WTC11 (cell line): ENCODE data around the gene FOXJ3. TPM values are rescaled to one million over a fixed set of nuclear protein-coding genes. Genes with fewer than 3 reads are reported as not detected.

Source experiments
- ATAC-seq: fragments of 200-7000 bp; cut with Tn5 transposase; 2 replicates; pipeline ENCODE4 v1.10.0; 2021; ENCODE audit warnings: mild to moderate bottlenecking, moderate library complexity
- CTCF ChIA-PET: fragments of 300-600 bp; sonication (Branson Sonifier 250); formaldehyde crosslinking; loops from one replicate; lab custom pipeline; 2021; ENCODE audit warnings: antibody characterized with exemption; lab: Charles Lee
- POLR2A ChIA-PET: fragments of 350-600 bp; sonication (Branson Sonifier 250); formaldehyde crosslinking; loops from one replicate; lab custom pipeline; 2021; ENCODE audit warnings: antibody characterized with exemption; lab: Charles Lee
- DNase-seq: peaks from one replicate; pipeline ENCODE4 v3.0.0; 2021; ENCODE audit warnings: low spot score
- H3K27ac Mint-ChIP-seq: 2 replicates; pipeline ENCODE4 v1.8.0; 2021; ENCODE audit warnings: mixed read lengths
- H3K27me3 Mint-ChIP-seq: 2 replicates; pipeline ENCODE4 v1.8.0; 2021; ENCODE audit warnings: low read depth, mild to moderate bottlenecking, moderate library complexity, mixed read lengths
- H3K36me3 Mint-ChIP-seq: 2 replicates; pipeline ENCODE4 v1.8.0; 2021; ENCODE audit warnings: mixed read lengths
- H3K4me1 Mint-ChIP-seq: 2 replicates; pipeline ENCODE4 v1.8.0; 2022; ENCODE audit warnings: mixed read lengths
- H3K4me3 Mint-ChIP-seq: 2 replicates; pipeline ENCODE4 v1.8.0; 2021; ENCODE audit warnings: mild to moderate bottlenecking, moderate library complexity, mixed read lengths
- H3K9me3 Mint-ChIP-seq: 2 replicates; pipeline ENCODE4 v1.8.0; 2021; ENCODE audit warnings: mixed read lengths
- ATF2 ChIP-seq: sonication (generic); formaldehyde crosslinking; IDR thresholded peaks from 2 replicates; pipeline ENCODE4 v1.8.1; 2022; ENCODE audit warnings: low read depth, missing genetic modification reagents, borderline replicate concordance
- ATF3 ChIP-seq: sonication (generic); formaldehyde crosslinking; conservative IDR thresholded peaks from 2 replicates; pipeline ENCODE4 v1.8.1; 2022; ENCODE audit warnings: mild to moderate bottlenecking, missing genetic modification reagents
- ELF4 ChIP-seq: sonication (generic); formaldehyde crosslinking; IDR thresholded peaks from 2 replicates; pipeline ENCODE4 v1.8.1; 2022; ENCODE audit warnings: low read depth, mild to moderate bottlenecking, moderate library complexity, missing genetic modification reagents
- FOXK1 ChIP-seq: sonication (generic); formaldehyde crosslinking; IDR thresholded peaks from 2 replicates; pipeline ENCODE4 v1.8.0; 2022; ENCODE audit warnings: mild to moderate bottlenecking, moderate library complexity, missing genetic modification reagents
- GABPB1 ChIP-seq: sonication (generic); formaldehyde crosslinking; IDR thresholded peaks from 2 replicates; pipeline ENCODE4 v1.8.1; 2023; ENCODE audit warnings: mild to moderate bottlenecking, missing genetic modification reagents
- JUN ChIP-seq: sonication (generic); formaldehyde crosslinking; IDR thresholded peaks from 2 replicates; pipeline ENCODE4 v1.8.0; 2023; ENCODE audit warnings: mild to moderate bottlenecking, missing genetic modification reagents
- MAX ChIP-seq: sonication (generic); formaldehyde crosslinking; IDR thresholded peaks from 2 replicates; pipeline ENCODE4 v1.8.0; 2022; ENCODE audit warnings: mild to moderate bottlenecking, missing genetic modification reagents
- NR2C2 ChIP-seq: sonication (generic); formaldehyde crosslinking; IDR thresholded peaks from 2 replicates; pipeline ENCODE4 v1.8.0; 2022; ENCODE audit warnings: mild to moderate bottlenecking, missing genetic modification reagents
- PRRX2 ChIP-seq: fragments of 250-450 bp; sonication (Bioruptor Pico); IDR thresholded peaks from 2 replicates; pipeline ENCODE4 v1.8.0; 2021; ENCODE audit warnings: mild to moderate bottlenecking
- TCF7 ChIP-seq: sonication (generic); formaldehyde crosslinking; IDR thresholded peaks from 2 replicates; pipeline ENCODE4 v1.8.0; 2022; ENCODE audit warnings: mild to moderate bottlenecking, low read depth, missing genetic modification reagents, moderate library complexity
- TEAD4 ChIP-seq: sonication (generic); formaldehyde crosslinking; IDR thresholded peaks from 2 replicates; pipeline ENCODE4 v1.8.0; 2022; ENCODE audit warnings: mild to moderate bottlenecking, missing genetic modification reagents
- TP53 ChIP-seq: sonication (generic); formaldehyde crosslinking; IDR thresholded peaks from 2 replicates; pipeline ENCODE4 v1.8.1; 2023; ENCODE audit warnings: mild to moderate bottlenecking, missing genetic modification reagents
- USF1 ChIP-seq: sonication (generic); formaldehyde crosslinking; IDR thresholded peaks from 2 replicates; pipeline ENCODE4 v1.8.0; 2022; ENCODE audit warnings: mild to moderate bottlenecking, missing genetic modification reagents
- ZBTB21 ChIP-seq: sonication (generic); formaldehyde crosslinking; IDR thresholded peaks from 2 replicates; pipeline ENCODE4 v1.8.1; 2023; ENCODE audit warnings: mild to moderate bottlenecking, missing genetic modification reagents, borderline replicate concordance
- ZNF121 ChIP-seq: sonication (generic); formaldehyde crosslinking; IDR thresholded peaks from 2 replicates; pipeline ENCODE4 v1.8.0; 2023; ENCODE audit warnings: missing genetic modification reagents
- ZNF512 ChIP-seq: sonication (generic); formaldehyde crosslinking; IDR thresholded peaks from 2 replicates; pipeline ENCODE4 v1.8.1; 2022; ENCODE audit warnings: missing genetic modification reagents, borderline replicate concordance
- total RNA-seq: library from RNA; stranded (reverse); gene quantifications from 3 replicates; pipeline ENCODE4 v1.2.3, GENCODE V29; 2021
- TF ChIP-seq, protein P1 (sequence below): fragments of 250-450 bp; sonication (Bioruptor Pico); IDR thresholded peaks from 2 replicates; pipeline ENCODE4 v2.1.2; 2022; ENCODE audit warnings: mild to moderate bottlenecking, moderate library complexity
- TF ChIP-seq, protein P2 (sequence below): fragments of 200-600 bp; IDR thresholded peaks from 2 replicates; pipeline ENCODE4 v1.8.0; 2022; ENCODE audit warnings: antibody characterized with exemption

The FOXJ3 gene
- total RNA-seq, 1 experiment from 2014 or later = 43.3 TPM

- no peak overlapping the region for H3K4me3 Mint-ChIP-seq
- H3K27ac Mint-ChIP-seq = no peak overlapping the region
- TF ChIP-seq ATF2 (CRISPR knock-in tag) = no peak
- no peak for TF ChIP-seq NR2C2
- TF ChIP-seq, protein P1, sequence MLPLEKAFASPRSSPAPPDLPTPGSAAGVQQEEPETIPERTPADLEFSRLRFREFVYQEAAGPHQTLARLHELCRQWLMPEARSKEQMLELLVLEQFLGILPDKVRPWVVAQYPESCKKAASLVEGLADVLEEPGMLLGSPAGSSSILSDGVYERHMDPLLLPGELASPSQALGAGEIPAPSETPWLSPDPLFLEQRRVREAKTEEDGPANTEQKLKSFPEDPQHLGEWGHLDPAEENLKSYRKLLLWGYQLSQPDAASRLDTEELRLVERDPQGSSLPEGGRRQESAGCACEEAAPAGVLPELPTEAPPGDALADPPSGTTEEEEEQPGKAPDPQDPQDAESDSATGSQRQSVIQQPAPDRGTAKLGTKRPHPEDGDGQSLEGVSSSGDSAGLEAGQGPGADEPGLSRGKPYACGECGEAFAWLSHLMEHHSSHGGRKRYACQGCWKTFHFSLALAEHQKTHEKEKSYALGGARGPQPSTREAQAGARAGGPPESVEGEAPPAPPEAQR (CRISPR knock-in tag) = no peak
- TF ChIP-seq, protein P2, sequence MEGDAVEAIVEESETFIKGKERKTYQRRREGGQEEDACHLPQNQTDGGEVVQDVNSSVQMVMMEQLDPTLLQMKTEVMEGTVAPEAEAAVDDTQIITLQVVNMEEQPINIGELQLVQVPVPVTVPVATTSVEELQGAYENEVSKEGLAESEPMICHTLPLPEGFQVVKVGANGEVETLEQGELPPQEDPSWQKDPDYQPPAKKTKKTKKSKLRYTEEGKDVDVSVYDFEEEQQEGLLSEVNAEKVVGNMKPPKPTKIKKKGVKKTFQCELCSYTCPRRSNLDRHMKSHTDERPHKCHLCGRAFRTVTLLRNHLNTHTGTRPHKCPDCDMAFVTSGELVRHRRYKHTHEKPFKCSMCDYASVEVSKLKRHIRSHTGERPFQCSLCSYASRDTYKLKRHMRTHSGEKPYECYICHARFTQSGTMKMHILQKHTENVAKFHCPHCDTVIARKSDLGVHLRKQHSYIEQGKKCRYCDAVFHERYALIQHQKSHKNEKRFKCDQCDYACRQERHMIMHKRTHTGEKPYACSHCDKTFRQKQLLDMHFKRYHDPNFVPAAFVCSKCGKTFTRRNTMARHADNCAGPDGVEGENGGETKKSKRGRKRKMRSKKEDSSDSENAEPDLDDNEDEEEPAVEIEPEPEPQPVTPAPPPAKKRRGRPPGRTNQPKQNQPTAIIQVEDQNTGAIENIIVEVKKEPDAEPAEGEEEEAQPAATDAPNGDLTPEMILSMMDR = peak; percentile 71
- no peak for TF ChIP-seq TEAD4 (CRISPR knock-in tag)
- ChIA-PET CTCF (interaction anchor here (0.8 kb wide), 1 partner anchor 9 kb away, joined by 3 read pairs; no protein-coding TSS in a partner anchor), POLR2A (interaction anchor here (0.6 kb wide), 1 partner anchor 129 kb away, joined by 3 read pairs; no protein-coding TSS in a partner anchor)
- peak; percentile 80 for ATAC-seq
- H3K36me3 Mint-ChIP-seq = peaks cover 9% of the 10 kb centered on the region; the same call in 1 of the 2 replicates
- peaks cover 7% of the 10 kb centered on the region for H3K4me1 Mint-ChIP-seq
- peak; percentile 58 for DNase-seq
- H3K27me3 Mint-ChIP-seq = no peaks in the 10 kb centered on the region
- no peaks in the 10 kb centered on the region for H3K9me3 Mint-ChIP-seq
These were observed 158.0 kb downstream of the FOXJ3 start for GRCh38 chr1:42176902-42177519.

GRCh38 chr1:42175314-42176054 is 159.6 kb downstream of the FOXJ3 start:
- TF ChIP-seq ATF3 (CRISPR knock-in tag) (no peak), TP53 (CRISPR knock-in tag) (no peak), ZNF512 (CRISPR knock-in tag) (no peak), JUN (CRISPR knock-in tag) (no peak), ZNF121 (no peak), ELF4 (CRISPR knock-in tag) (no peak), USF1 (CRISPR knock-in tag) (no peak), GABPB1 (CRISPR knock-in tag) (no peak), FOXK1 (CRISPR knock-in tag) (no peak), TCF7 (CRISPR knock-in tag) (no peak), ZBTB21 (CRISPR knock-in tag) (no peak), PRRX2 (CRISPR knock-in tag) (no peak), MAX (CRISPR knock-in tag) (no peak)
- TF ChIP-seq, protein P2 = no peak
- TF ChIP-seq, protein P1 (CRISPR knock-in tag) = no peak
- ChIA-PET CTCF (interaction anchor here (0.8 to 1.0 kb wide), 2 partner anchors 18 to 138 kb away, joined by 3 read pairs; no protein-coding TSS in a partner anchor), POLR2A (no interaction called here)
- Mint-ChIP-seq H3K27me3 (no peaks in the 10 kb centered on the region), H3K4me1 (peaks cover 10% of the 10 kb centered on the region), H3K9me3 (no peaks in the 10 kb centered on the region), H3K4me3 (no peak overlapping the region), H3K36me3 (peaks cover 9% of the 10 kb centered on the region; the same call in 1 of the 2 replicates), H3K27ac (no peak overlapping the region)
- ATAC-seq = no peak
- no peak for DNase-seq
